Urothelium cell line (cell line): ENCODE data around the gene AQP5.

Source experiments
- DNase-seq: peaks from one replicate; pipeline ENCODE4 v3.0.0; 2011; ENCODE audit warnings: low spot score, mixed read lengths
- FAIRE-seq: peaks from 2 replicates; lab custom pipeline; 2011; peaks lifted over from hg19 to GRCh38; lab: Jason Lieb, UNC

Gene AQP5

GRCh38 chr12:49962861-49963765, 1.4 kb downstream of the AQP5 start:
- DNase-seq: peak; percentile 81
- peak; percentile 94 for FAIRE-seq

DNA sequence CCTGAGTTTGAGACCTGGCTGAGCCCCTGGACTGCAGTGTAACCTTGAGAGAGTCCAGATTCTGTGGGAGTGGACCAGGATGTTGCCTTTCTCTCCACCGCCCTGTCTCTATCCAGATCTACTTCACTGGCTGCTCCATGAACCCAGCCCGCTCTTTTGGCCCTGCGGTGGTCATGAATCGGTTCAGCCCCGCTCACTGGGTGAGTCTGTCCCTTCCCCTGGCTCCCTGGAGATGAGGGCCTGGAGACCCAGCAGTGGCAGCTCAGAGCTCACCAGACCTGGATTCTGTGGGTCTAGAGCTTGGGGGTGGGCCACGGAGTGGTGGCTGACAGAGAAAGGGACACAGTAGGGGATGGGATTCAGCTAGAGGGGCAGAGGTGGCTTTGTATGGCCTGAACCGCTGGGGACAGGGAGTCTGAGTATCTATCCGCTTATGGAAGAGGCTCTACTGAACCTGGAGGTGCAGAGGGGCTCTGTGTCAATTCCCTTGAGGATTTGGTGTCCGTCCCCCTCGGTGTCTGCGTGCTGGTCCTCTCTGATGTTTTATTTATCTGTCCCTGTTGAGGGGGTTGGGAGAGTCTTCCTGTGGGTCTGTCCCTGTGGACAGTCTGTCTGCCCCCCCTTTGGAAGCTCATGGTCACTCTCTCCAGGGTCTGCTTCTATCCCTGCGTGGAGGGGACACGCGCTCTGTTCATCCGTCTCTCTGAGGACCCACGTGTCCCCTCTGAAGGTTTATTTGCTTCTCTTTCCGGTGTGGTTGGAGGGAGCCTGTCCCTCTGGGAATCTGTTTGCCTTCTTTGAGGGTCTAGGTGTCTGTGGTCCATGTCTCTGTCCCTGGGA, 2.5 kb downstream of the AQP5 start:
- FAIRE-seq (no peak), DNase-seq (no peak)

GRCh38 chr12:49964849-49965624, 3.4 kb downstream of the AQP5 start:
- FAIRE-seq (no peak), DNase-seq (no peak)

GRCh38 chr12:49965836-49966235, 4.2 kb downstream of the AQP5 start:
- FAIRE-seq (no peak), DNase-seq (no peak)

- no peak for FAIRE-seq
- no peak for DNase-seq
Observed at GRCh38 chr12:49966511-49967041, 4.9 kb downstream of the AQP5 start.

GRCh38 chr12:49967042-49967776, 5.5 kb downstream of the AQP5 start:
- DNase-seq (peak; percentile 87), FAIRE-seq (peak; percentile 93)

DNA sequence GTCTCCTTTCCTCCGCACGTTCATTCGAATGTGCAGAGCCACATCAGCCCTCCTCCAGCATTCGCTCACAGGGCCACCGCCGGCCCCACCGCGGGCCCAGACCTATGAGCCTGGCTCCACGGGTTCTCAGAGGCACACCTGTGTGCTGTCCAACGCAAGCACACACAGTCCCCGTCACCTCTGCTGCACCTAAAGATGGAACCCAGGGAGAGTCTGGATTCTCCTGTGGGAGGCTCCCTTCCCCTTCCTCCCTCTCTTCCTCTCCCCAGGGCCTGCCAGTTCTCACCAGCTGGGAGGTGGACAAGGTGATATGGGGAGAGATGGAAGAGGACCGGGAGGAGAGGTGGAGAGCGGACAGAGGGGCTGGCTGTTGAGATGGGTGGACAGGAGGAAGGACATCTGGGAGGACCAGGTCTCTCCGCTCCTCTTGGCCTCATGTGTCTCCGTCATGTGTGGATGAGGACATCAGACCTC, 6.1 kb downstream of the AQP5 start:
- no peak for DNase-seq
- no peak for FAIRE-seq

DNA sequence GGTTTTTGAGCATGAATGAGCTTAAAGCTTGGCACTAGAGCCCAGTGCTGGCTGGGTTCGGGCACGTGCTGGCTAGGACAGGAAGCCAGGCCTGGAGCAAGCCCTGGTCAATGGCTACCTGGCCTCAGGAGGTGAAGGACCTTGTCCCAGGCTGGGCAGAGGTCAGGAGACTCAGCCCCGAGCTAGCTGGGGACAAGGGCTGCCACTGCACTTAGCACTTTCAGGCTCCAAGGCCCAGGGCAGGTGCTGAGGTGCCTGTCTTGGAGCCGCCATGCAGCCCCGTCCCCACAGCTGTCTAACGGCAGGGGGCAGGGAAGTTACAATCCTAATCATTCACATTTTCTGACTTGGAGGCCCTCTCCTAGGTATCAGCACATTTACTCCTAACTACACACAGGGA, 6.8 kb downstream of the AQP5 start:
- FAIRE-seq: no peak
- no peak for DNase-seq

DNA sequence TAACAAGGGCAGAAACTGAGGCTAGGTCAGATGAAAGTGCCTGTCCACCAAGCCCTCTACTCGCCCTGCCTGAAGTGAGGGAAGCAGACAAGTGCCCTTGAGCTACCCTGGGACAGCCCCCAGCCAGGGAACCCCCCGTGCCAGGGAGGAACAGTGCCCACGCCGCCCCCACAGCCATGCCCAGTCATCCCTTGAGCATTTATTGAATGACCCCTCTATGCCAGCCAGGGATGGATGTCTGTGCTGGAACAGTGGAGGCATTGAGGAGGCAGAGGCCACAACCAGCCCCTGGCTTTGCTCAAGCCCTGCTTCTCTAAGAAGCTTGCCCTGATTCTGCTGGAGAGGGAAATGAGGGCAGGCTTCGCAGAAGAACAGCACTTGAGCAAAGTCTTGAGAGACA, 7.4 kb downstream of the AQP5 start:
- DNase-seq (no peak), FAIRE-seq (no peak)

GRCh38 chr12:49969651-49970429, 8.2 kb downstream of the AQP5 start:
- FAIRE-seq (peak; percentile 5), DNase-seq (no peak)

GRCh38 chr12:49970658-49971057, 9.0 kb downstream of the AQP5 start:
- FAIRE-seq (no peak), DNase-seq (no peak)

- no peak for DNase-seq
- FAIRE-seq: no peak
Observed at GRCh38 chr12:49971141-49971540, 9.5 kb downstream of the AQP5 start.

GRCh38 chr12:49972129-49972528, 10.5 kb downstream of the AQP5 start:
- DNase-seq: no peak
- FAIRE-seq: no peak

DNA sequence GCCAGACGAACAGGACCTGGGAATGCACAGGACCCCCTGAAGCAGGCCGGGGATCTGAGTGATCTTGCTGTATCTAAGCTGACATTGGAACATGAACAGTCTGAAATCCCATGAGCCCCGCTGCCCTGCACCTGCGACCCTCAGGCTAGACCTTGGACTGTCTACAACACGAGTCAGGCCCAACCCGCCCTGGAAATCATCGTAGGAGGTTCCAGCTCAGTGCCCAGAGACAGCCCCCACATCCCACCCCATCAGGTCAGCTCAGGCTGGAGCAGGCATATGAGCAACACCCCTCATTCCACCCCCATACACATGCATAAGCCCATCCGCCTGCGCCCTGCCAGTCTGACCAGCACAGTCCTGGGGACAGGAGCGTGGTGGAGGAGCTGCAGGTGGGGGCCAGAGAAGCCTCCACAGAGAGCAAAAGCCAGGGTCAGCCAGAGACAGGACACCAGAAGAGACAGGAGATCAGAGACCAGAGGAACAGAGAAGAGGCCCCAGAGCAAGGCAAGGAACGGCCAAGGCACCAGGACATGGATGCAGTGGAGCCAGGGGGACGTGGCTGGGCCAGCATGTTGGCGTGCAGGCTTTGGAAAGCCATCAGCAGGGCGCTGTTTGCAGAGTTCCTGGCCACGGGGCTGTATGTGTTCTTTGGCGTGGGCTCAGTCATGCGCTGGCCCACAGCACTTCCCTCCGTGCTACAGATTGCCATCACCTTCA, 11.1 kb downstream of the AQP5 start, which contains the start of gene AQP6:
Gene AQP6, plus strand, starts transcription at position 307 of the 720 bp plus-strand sequence. Its CDS starts 227 bp downstream, at position 534.
- DNase-seq (no peak), FAIRE-seq (no peak)

DNA sequence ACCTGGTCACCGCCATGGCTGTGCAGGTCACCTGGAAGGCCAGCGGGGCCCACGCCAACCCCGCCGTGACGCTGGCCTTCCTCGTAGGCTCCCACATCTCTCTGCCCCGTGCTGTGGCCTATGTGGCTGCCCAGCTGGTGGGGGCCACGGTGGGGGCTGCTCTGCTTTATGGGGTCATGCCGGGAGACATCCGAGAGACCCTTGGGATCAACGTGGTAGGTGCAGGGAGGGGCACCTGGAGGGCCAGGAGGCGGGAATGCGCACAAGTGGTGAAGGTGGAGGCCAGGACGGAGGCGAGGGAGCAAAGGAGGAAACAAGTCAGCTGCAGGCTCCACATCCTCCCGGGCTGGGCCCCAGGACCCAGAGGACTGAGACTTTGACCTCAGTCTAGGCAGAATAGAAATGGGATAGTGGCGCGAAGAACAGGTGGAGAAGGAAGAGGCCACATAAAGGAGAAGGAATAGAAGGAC, 11.7 kb downstream of the AQP5 start:
- no peak for FAIRE-seq
- no peak for DNase-seq

DNA sequence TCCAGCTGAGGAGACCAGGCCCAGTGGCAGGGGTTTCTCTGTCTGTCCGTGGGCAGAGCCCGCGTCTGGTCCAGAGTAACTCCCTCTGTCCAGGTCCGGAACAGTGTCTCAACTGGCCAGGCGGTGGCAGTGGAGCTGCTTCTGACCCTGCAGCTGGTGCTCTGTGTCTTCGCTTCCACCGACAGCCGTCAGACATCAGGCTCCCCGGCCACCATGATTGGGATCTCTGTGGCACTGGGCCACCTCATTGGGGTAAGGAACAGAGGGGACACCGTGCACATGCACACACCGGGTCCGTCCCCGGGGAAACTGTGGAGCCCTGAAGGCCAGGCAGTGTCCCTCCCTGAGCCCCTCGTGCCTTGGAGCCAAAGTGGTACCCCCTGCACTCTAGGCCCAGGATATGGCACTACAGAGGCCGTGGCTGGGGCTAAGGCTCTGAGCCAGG, 12.6 kb downstream of the AQP5 start:
- FAIRE-seq: no peak

GRCh38 chr12:49974677-49975317, 13.1 kb downstream of the AQP5 start:
- DNase-seq: no peak

More for the DNA sequence above, 12.6 kb downstream of the AQP5 start:
- DNase-seq: no peak

GRCh38 chr12:49975318-49975761, 13.7 kb downstream of the AQP5 start:
- DNase-seq (no peak), FAIRE-seq (no peak)

More at GRCh38 chr12:49974677-49975317, 13.1 kb downstream of the AQP5 start:
- FAIRE-seq: no peak
